Suprapubic skin (tissue), 4 donors: ENCODE results near the gene MYRFL. TPM values are rescaled to one million over a fixed set of nuclear protein-coding genes. Genes with fewer than 3 reads are reported as not detected.

ENCODE experiments used
- DNase-seq, 2 donors: peaks; one replicate each; pipeline ENCODE4 v3.0.0-alpha.2; 2019; ENCODE audit warnings: low spot score in 2 of 2
- H3K27ac ChIP-seq: fragments of 200-600 bp; sonication (generic); one replicate; pipeline ENCODE4 v1.5.1; 2019
- H3K27me3 ChIP-seq: fragments of 200-600 bp; sonication (generic); one replicate; pipeline ENCODE4 v1.5.1; 2019
- H3K36me3 ChIP-seq: fragments of 200-600 bp; sonication (generic); one replicate; pipeline ENCODE4 v1.5.1; 2019
- H3K4me1 ChIP-seq: fragments of 200-600 bp; sonication (generic); one replicate; pipeline ENCODE4 v1.5.1; 2019
- H3K4me3 ChIP-seq: fragments of 200-600 bp; sonication (generic); one replicate; pipeline ENCODE4 v1.5.1; 2019; ENCODE audit warnings: mild to moderate bottlenecking
- H3K9me3 ChIP-seq: fragments of 200-600 bp; sonication (generic); one replicate; pipeline ENCODE4 v1.5.1; 2019
- CTCF ChIP-seq, 2 donors: fragments of 200-600 bp in 1 of 2; fragments of 450-650 bp in 1 of 2; sonication (generic) in 1 of 2; IDR thresholded peaks; one replicate each; pipeline ENCODE4 v1.5.1; 2016 to 2019; ENCODE audit warnings: antibody characterized with exemption in 2 of 2, mild to moderate bottlenecking in 1 of 2, moderate library complexity in 1 of 2
- EP300 ChIP-seq: sonication (generic); formaldehyde crosslinking; IDR thresholded peaks from one replicate; pipeline ENCODE4 v1.6.1; 2017; ENCODE audit warnings: antibody characterized with exemption
- POLR2A ChIP-seq, 2 donors: fragments of 450-650 bp; IDR thresholded peaks; one replicate each; pipeline ENCODE4 v1.6.1; 2017; ENCODE audit warnings: antibody characterized with exemption in 2 of 2, mild to moderate bottlenecking in 2 of 2, moderate library complexity in 2 of 2
- POLR2AphosphoS5 ChIP-seq, 3 donors: sonication (generic); formaldehyde crosslinking; IDR thresholded peaks; one replicate each; pipeline ENCODE4 v1.6.1; 2017; ENCODE audit warnings: antibody characterized with exemption in 3 of 3
- WGBS: methylation state at CpG from one replicate; pipeline ENCODE4 v1.1.5; 2018; 5-methylcytosine and 5-hydroxymethylcytosine counted together
- total RNA-seq, 4 donors: library from RNA; depleted of rRNA; stranded (reverse); fragments of >200 nt; gene quantifications; one replicate each; pipeline ENCODE4 v1.1.0, GENCODE V29; 2016

MYRFL gene
- total RNA-seq, 4 donors from 2014 or later, result 1.2 to 3.2 TPM; not detected in 2

- Histone ChIP-seq H3K27me3 (no peaks in the 10 kb centered on the region), H3K4me1 (no peaks in the 10 kb centered on the region), H3K27ac (no peak overlapping the region), H3K9me3 (no peaks in the 10 kb centered on the region), H3K4me3 (no peak overlapping the region), H3K36me3 (no peaks in the 10 kb centered on the region)
- no peak for DNase-seq
- TF ChIP-seq CTCF (IDR thresholded peaks at IDR 0.05) (no peak), POLR2A (IDR thresholded peaks at IDR 0.05) (no peak), POLR2AphosphoS5 (IDR thresholded peaks at IDR 0.05) (no peak), EP300 (no peak)
- 89% methylated on average over 2 of the region's 2 CpGs for WGBS
These were observed 171.2 kb downstream of the MYRFL start for GRCh38 chr12:69996241-69996640.

- Histone ChIP-seq H3K27me3 (no peaks in the 10 kb centered on the region), H3K27ac (no peak overlapping the region), H3K9me3 (no peaks in the 10 kb centered on the region), H3K4me3 (no peak overlapping the region), H3K36me3 (no peaks in the 10 kb centered on the region), H3K4me1 (peaks cover 2% of the 10 kb centered on the region)
- TF ChIP-seq POLR2AphosphoS5 (IDR thresholded peaks at IDR 0.05) (no peak), EP300 (no peak), CTCF (IDR thresholded peaks at IDR 0.05) (no peak), POLR2A (IDR thresholded peaks at IDR 0.05) (no peak)
- 92% methylated on average over 2 of the region's 2 CpGs for WGBS
- no peak for DNase-seq
These were observed 171.7 kb downstream of the MYRFL start for GRCh38 chr12:69996722-69997121.

- TF ChIP-seq POLR2A (IDR thresholded peaks at IDR 0.05) (no peak), CTCF (IDR thresholded peaks at IDR 0.05) (no peak), EP300 (no peak)
- no peak overlapping the region for H3K27ac ChIP-seq
- no peak overlapping the region for H3K4me3 ChIP-seq
- H3K4me1 ChIP-seq, result peaks cover 14% of the 10 kb centered on the region
- 87% methylated on average over 11 of the region's 11 CpGs for WGBS
- H3K27me3 ChIP-seq, result no peaks in the 10 kb centered on the region
- no peaks in the 10 kb centered on the region for H3K36me3 ChIP-seq
- no peaks in the 10 kb centered on the region for H3K9me3 ChIP-seq
- DNase-seq, result no peak
These were observed 173.0 kb downstream of the MYRFL start for GRCh38 chr12:69998011-69998410.

- H3K27me3 ChIP-seq, result no peaks in the 10 kb centered on the region
- H3K4me1 ChIP-seq, result peaks cover 15% of the 10 kb centered on the region
- 96% methylated on average over 2 of the region's 2 CpGs for WGBS
- H3K4me3 ChIP-seq, result no peak overlapping the region
- no peaks in the 10 kb centered on the region for H3K36me3 ChIP-seq
- no peak overlapping the region for H3K27ac ChIP-seq
- TF ChIP-seq POLR2A (IDR thresholded peaks at IDR 0.05) (no peak), CTCF (IDR thresholded peaks at IDR 0.05) (no peak), POLR2AphosphoS5 (IDR thresholded peaks at IDR 0.05) (no peak), EP300 (no peak)
- no peak for DNase-seq
- H3K9me3 ChIP-seq, result no peaks in the 10 kb centered on the region
These were observed 173.9 kb downstream of the MYRFL start for GRCh38 chr12:69998922-69999321.

GRCh38 chr12:69999561-69999960, 174.5 kb downstream of the MYRFL start:
- no peak for DNase-seq
- TF ChIP-seq POLR2AphosphoS5 (IDR thresholded peaks at IDR 0.05), result no peak
- TF ChIP-seq CTCF (IDR thresholded peaks at IDR 0.05), result no peak
- no peak for TF ChIP-seq EP300
- no peak for TF ChIP-seq POLR2A (IDR thresholded peaks at IDR 0.05)
- no peak overlapping the region for H3K4me3 ChIP-seq
- no peaks in the 10 kb centered on the region for H3K27me3 ChIP-seq
- no peaks in the 10 kb centered on the region for H3K9me3 ChIP-seq
- H3K4me1 ChIP-seq, result peaks cover 15% of the 10 kb centered on the region
- 83% methylated on average over 3 of the region's 3 CpGs for WGBS
- no peaks in the 10 kb centered on the region for H3K36me3 ChIP-seq
- no peak overlapping the region for H3K27ac ChIP-seq
